ENCODE data around the gene BOC. TPM values are rescaled to one million over a fixed set of nuclear protein-coding genes. Genes with fewer than 3 reads are reported as not detected.

Gene BOC
- total and polyA plus RNA-seq, 2 of the 4 experiments (the other 2 are of a cell fraction) = 6.8 to 15.2 TPM

- H2AK9ac ChIP-seq (replicated peaks; ENCODE audit: low read depth, low read length, poor library complexity) = no peak overlapping the region
- H4K8ac ChIP-seq (ENCODE audit: low read depth in 2 of 2, low read length in 2 of 2) = peak overlapping the region in 1 of 2 experiments; percentile 35; a peak in 1 of 4 replicates
- H4K20me1 ChIP-seq (ENCODE audit: insufficient read depth, low read length) = no peaks in the 10 kb centered on the region
- H2BK5ac ChIP-seq (ENCODE audit: low read depth, low read length, poor library complexity, severe bottlenecking) = no peak overlapping the region
- no peak overlapping the region for H3K9ac ChIP-seq (ENCODE audit: low read depth, low read length)
- WGBS, 2 experiments (ENCODE audit: extremely low coverage in 2 of 2, insufficient read length in 1 of 2) = no CpG with 5 or more reads among the region's 7 CpGs
- intact Hi-C loops (cut with micrococcal nuclease) (no loop called here), in situ Hi-C loops (cut with MboI; ENCODE audit: low sequenced_read_pairs) (no loop called here), dilution Hi-C loops (cut with HindIII; ENCODE audit: low sequenced_read_pairs, unreplicated experiment) (no loop called here)
- H3K4me1 ChIP-seq (ENCODE audit: control insufficient read depth, insufficient read depth, low read length) = peaks cover 13% of the 10 kb centered on the region
- BruUV-seq (replicated peaks) = no TSS peak
- POLR2A ChIA-PET (ENCODE audit: unreplicated experiment) = no interaction called here
- CTCF ChIA-PET = no interaction called here
- H3K18ac ChIP-seq (ENCODE audit: low read depth, low read length) = no peak overlapping the region
- TF ChIP-seq SMC3 (IDR thresholded peaks at IDR 0.05; ENCODE audit: low read depth, low read length) = no peak
- TF ChIP-seq FOS (IDR thresholded peaks at IDR 0.05; ENCODE audit: low read depth, low read length) = no peak
- TF ChIP-seq POLR2A (IDR thresholded peaks at IDR 0.05; ENCODE audit: low read depth, low read length) = no peak
- TF ChIP-seq RAD21 (IDR thresholded peaks at IDR 0.05; ENCODE audit: low read length) = no peak
- peak overlapping the region; percentile 46; the same call in 1 of the 2 replicates for H3K14ac ChIP-seq (replicated peaks; ENCODE audit: low read depth, low read length)
- H3K27me3 ChIP-seq (ENCODE audit: control insufficient read depth, insufficient read depth, low read length) = peaks cover 2% of the 10 kb centered on the region; the same call in 1 of the 2 replicates
- no peak overlapping the region for H3K23ac ChIP-seq (ENCODE audit: low read depth, low read length)
- DNase-seq = peak; percentile 21
- no peaks in the 10 kb centered on the region for H3K9me3 ChIP-seq (ENCODE audit: control insufficient read depth, insufficient read depth, low read length)
- H2AK5ac ChIP-seq (ENCODE audit: low read depth, low read length) = 0 out of 2 replicates have a peak overlapping the region, but pooled peaks have one; percentile 13
- H3K79me1 ChIP-seq (ENCODE audit: low read depth in 1 of 2, low read length in 2 of 2) = no peaks in the 10 kb centered on the region
- H4K91ac ChIP-seq (ENCODE audit: insufficient read depth, low read depth, low read length) = no peak overlapping the region
- no peak overlapping the region for H3K27ac ChIP-seq (ENCODE audit: insufficient read depth, low read length)
- H3K4me3 ChIP-seq (ENCODE audit: insufficient read depth, low read depth, low read length) = no peak overlapping the region
- H4K5ac ChIP-seq (ENCODE audit: low read depth, low read length) = 0 out of 2 replicates have a peak overlapping the region, but pooled peaks have one; percentile 35
- H3K9me1 ChIP-seq (ENCODE audit: insufficient read depth, low read length) = peaks cover 6% of the 10 kb centered on the region; the same call in 1 of the 2 replicates
- H3K4ac ChIP-seq (ENCODE audit: low read depth, low read length) = no peak overlapping the region
- H2AFZ ChIP-seq (replicated peaks; ENCODE audit: low read length, poor library complexity) = no peak overlapping the region
- peak overlapping the region; percentile 20; the same call in 1 of the 2 replicates for H2BK120ac ChIP-seq (ENCODE audit: low read depth, low read length)
- H2BK15ac ChIP-seq (ENCODE audit: low read depth, low read length) = peak overlapping the region; percentile 25; the same call in 1 of the 3 replicates
- peak overlapping the region; percentile 76; the same call in 1 of the 2 replicates for H2BK20ac ChIP-seq (ENCODE audit: low read depth, low read length)
- H3K56ac ChIP-seq (ENCODE audit: extremely low read depth, insufficient read depth, low read length) = no peak overlapping the region
- H3K4me2 ChIP-seq (ENCODE audit: low read depth, low read length) = peak overlapping the region; percentile 22; the same call in 1 of the 2 replicates
- no peak for ATAC-seq (ENCODE audit: low read depth)
- no peaks in the 10 kb centered on the region for H3K36me3 ChIP-seq (ENCODE audit: control insufficient read depth, insufficient read depth, low read length)
These were observed 30.8 kb downstream of the BOC start for GRCh38 chr3:113242096-113242581.
